Measurements from ENCODE around the gene CMPK1.
"Not testable (repeated sequence)": the region's sequence is repeated elsewhere in the genome, so short reads cannot be mapped to it uniquely, and the experiment has no call there.

Gene CMPK1
- total RNA-seq: 95.6 to 260 (median 163) reads per million in 17 experiments

GRCh38 chr1:47333578-47333921 lies at the start of gene CMPK1:
CMPK1 (plus strand) TSS chr1:47333790; CDS start chr1:47333946, 156 bp downstream.
- peak; percentile 87 to 95 (median 91) for DNase-seq

GRCh38 chr1:47288116-47288515 lies 45.5 kb upstream of the CMPK1 start:
- peak in 3 of 4 experiments; percentile 3 to 24 (median 14) for DNase-seq

GRCh38 chr1:47294863-47295262 lies 38.7 kb upstream of the CMPK1 start:
- not testable (repeated sequence) for DNase-seq

- DNase-seq: no peak
Measured at GRCh38 chr1:47295579-47295978, 38.0 kb upstream of the CMPK1 start.

GRCh38 chr1:47298025-47298699 lies 35.4 kb upstream of the CMPK1 start:
- DNase-seq: peak in 1 of 4 experiments; percentile 12

GRCh38 chr1:47302472-47302871 lies 31.1 kb upstream of the CMPK1 start:
- no peak for DNase-seq

GRCh38 chr1:47309427-47309826 lies 24.2 kb upstream of the CMPK1 start:
- no peak for DNase-seq

GRCh38 chr1:47313915-47314664 lies 19.5 kb upstream of the CMPK1 start, which contains the start of gene STIL:
STIL (minus strand) TSS chr1:47314147; CDS start chr1:47310319, 3,828 bp downstream.
- peak; percentile 99 to 100 (median 100) for DNase-seq

GRCh38 chr1:47317841-47318240 lies 15.7 kb upstream of the CMPK1 start:
- DNase-seq: no peak

- not testable (repeated sequence) for DNase-seq
Measured at GRCh38 chr1:47319968-47320367, 13.6 kb upstream of the CMPK1 start.

GRCh38 chr1:47323599-47324031 lies 10.0 kb upstream of the CMPK1 start:
- peak in 1 of 4 experiments; percentile 13 for DNase-seq

GRCh38 chr1:47324682-47325081 lies 8.9 kb upstream of the CMPK1 start:
- no peak for DNase-seq

GRCh38 chr1:47325528-47325927 lies 8.1 kb upstream of the CMPK1 start:
- DNase-seq: no peak

GRCh38 chr1:47326271-47326670 lies 7.3 kb upstream of the CMPK1 start:
- DNase-seq: no peak

- no peak for DNase-seq
Measured at GRCh38 chr1:47328992-47329391, 4.6 kb upstream of the CMPK1 start.

- DNase-seq: no peak
Measured at GRCh38 chr1:47330212-47330611, 3.4 kb upstream of the CMPK1 start.

- DNase-seq: no peak
Measured at GRCh38 chr1:47331875-47332274, 1.7 kb upstream of the CMPK1 start.

GRCh38 chr1:47332779-47333577 lies 612 bp upstream of the CMPK1 start:
- no peak for DNase-seq

- DNase-seq: peak; percentile 90 to 96 (median 93)
Measured at GRCh38 chr1:47333922-47334764, 553 bp downstream of the CMPK1 start.

GRCh38 chr1:47334765-47335435 lies 1.3 kb downstream of the CMPK1 start:
- peak in 1 of 4 experiments; percentile 4 for DNase-seq

GRCh38 chr1:47337350-47337749 lies 3.8 kb downstream of the CMPK1 start:
- DNase-seq: no peak
